HG03432 (cell line): Measurements from ENCODE around the gene ATP2B2.
"Not testable (repeated sequence)": the region's sequence is repeated elsewhere in the genome, so short reads cannot be mapped to it uniquely, and the experiment has no call there.

Source experiments
- ATAC-seq: cut with Tn5 transposase; IDR thresholded peaks from one replicate; pipeline ENCODE4 v1.9.1; 2021; ENCODE audit warnings: mild to moderate bottlenecking, moderate library complexity; ENCODE audit not compliant: unreplicated experiment

ATP2B2 gene

DNA sequence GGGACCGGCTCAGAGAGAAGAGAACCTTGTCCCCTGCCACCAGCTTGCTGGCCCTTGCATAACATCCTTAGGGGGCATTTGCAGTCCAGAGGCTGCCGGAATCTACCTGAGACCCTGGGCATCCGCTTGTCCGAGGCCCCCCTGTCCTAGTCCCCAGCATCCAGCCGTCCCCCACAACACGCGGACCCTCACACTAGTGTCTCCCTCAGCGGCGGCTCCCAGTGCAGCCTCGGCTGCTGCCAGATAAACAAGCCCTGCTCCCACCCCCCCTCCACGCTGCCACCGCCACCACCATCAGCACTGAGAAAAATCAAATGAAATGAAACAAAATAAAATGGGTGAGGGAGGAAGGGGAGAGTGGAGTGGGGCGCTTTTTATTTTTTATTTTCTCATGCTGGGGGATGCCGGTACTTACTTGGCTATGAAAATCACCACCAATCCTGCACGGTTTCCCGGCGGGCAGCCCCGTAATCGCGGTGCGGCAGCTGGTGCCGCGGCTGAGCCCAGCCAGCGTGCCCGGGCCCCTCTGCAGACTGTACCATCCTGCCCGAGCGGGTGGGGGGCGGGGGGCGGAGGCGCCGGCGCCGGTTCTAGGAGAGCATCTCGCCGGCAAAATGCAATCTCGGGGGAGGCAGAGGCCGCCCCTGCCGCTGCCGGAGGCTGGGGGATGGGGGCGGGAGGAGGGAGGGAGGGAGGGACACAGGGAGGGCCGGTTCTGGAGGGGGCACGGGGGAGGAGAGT, at the start of gene ATP2B2:
Gene ATP2B2, minus strand, starts transcription at position 537 of the 741 bp plus-strand sequence. CDS start 56,043 bp downstream, outside the sequence.
- no peak for ATAC-seq

DNA sequence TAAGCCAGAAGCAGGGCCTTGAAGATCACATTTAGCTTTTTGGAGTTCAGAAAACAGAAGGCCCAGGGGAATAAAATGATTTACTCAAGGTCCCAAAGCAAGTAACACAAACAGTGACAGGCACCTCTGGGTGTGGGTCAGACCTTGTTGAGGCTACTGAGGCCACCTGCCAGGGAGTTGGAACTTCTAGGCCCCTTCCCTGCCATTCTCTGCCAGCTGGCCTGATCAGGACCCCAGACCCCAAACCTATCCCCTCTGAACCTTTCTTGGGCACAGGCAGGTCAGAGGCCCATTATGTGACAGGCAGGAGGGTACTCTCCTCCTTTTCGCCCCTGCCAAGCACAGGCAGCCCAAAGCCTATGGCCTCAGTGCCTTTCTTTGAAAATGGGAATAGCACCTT, 49.4 kb upstream of the ATP2B2 start:
- ATAC-seq = no peak

DNA sequence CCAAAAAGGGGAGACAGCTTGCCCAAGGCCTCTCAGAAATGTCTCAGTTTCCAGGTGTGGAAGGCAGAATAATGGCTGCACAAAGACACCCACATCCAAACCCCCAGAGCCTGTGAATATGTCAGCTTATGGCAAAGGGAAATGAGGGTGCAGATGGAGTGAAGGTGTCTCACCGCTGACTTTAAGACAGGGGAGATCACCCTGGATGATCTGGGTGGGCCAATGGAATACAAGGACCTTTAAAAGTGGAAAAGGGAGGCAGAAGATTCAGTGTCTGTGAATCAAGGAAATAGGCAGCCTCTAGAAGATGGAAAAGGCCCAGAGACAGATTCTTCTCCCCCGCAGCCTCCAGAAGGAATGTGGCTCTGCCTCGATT, 48.8 kb upstream of the ATP2B2 start:
- no peak for ATAC-seq

DNA sequence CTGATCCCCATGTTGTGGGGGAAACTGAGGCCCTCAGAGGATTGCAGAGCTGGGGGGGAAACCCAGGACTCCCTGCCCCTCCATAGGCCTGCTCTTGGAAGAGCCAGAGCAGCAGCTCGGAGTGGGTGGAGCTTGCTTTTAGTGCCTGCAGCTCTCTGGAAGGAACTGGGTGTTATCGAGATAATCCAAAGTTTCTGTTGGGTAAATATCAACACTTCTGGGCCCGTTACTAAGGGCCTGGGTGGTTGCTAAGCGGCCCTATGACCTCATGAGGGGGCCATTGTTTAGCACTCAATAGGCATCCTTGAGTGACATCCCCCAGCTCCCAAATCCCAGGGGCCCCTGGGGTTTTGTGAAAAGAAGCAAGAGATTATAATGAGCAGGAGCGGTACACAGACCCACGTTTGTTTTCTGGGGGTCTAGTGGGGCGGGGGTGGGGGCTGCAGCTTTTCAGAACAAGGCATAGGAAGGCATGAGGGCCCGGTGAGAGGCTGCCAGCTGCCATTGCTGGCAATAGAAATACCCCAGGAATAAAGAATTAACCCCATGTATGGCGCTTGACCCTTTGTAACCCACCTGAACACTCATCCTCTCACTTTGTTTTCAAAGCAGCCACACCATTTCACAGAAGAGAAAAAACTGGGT, 48.3 kb upstream of the ATP2B2 start:
- ATAC-seq = no peak

DNA sequence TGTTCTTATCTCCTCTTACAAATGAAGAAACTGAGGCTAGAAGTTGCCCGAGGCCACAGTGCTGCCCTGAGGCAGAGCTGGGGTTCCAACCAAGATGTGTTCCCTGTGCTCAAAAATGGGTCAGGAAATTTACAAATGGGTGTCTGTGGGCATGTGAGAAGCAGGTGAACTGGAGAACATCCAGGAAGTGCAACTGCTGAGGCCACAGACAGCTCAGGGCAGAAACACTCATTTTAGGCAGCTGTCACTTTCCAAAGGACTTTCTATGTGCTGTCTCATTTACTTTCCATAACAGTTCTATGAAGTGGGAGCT, 47.2 kb upstream of the ATP2B2 start:
- no peak for ATAC-seq

DNA sequence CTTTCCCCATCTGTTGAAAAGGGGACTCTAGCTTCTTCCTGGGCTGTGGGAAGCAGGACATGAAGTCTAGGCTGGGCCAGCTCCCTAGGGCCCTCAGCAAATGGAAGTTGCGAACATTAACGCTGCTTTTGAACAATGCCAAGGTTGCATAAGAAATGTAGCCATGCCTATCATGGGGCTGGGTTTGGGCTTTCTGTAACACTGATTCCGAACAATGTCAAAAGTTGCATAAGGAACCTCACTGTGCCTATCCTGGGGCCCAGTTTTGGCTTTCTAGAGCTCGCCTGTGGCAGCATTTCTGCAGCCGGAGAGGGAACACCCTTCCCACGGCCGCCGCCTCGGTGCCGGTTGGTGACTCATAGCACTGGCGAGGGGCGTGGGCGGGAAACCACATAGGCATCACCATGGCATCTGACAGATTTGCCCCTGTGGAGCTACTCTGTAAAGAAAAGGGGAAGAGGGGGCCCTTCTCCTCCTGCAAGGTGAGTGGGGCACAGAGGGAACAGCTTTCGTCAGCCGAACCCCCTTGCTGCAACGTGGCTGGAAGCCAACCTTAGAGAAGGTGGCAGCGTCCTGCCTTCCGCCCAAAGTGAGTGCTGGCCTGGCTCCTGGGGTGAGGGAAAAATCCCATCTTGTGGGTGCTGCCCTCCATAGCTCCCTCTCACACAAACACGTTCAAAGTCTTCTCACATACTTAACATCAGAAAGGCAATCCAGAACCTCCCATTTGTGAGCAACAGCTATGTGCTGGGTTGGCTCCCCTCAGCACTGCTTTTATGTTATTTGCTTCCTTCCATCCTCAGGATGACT, 46.6 kb upstream of the ATP2B2 start:
- no peak for ATAC-seq

DNA sequence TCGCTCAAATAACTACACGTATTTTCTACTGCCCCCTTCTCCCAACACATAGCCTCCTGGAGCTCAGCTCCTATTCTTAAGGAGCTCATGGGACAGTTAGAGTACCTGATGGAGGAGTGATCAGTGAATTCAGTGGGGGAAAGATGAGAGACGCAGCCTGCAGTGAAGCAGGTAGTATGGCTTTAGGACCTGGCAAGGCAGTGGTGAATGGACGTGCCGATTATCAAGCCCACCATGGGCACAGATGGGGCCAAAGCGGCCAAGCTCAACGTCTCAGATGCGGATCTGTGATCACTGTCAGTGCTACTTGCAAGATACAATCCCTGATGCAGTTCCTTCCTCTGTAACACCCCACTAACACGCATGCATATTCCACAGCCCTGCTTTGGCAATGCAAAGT, 45.8 kb upstream of the ATP2B2 start:
- ATAC-seq = no peak

DNA sequence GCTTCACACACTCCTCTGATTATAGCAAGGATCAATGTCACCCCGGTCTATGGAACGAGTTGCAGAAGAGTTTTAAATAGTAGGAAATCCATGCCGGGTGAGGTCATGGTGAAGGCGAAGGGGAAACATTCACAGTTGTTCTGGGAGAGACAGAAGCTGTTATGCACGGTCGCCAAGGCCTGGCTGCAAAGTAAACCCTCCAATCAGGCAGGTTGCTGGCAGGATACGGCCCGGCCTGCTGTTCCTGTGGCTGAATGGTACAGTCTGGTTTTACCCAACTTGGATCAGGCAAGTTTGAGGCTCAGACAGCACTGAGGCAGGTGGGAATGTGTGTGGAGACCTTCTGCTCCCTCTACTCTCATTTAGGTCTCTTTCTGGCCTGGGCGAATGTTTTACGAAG, 45.3 kb upstream of the ATP2B2 start:
- no peak for ATAC-seq

DNA sequence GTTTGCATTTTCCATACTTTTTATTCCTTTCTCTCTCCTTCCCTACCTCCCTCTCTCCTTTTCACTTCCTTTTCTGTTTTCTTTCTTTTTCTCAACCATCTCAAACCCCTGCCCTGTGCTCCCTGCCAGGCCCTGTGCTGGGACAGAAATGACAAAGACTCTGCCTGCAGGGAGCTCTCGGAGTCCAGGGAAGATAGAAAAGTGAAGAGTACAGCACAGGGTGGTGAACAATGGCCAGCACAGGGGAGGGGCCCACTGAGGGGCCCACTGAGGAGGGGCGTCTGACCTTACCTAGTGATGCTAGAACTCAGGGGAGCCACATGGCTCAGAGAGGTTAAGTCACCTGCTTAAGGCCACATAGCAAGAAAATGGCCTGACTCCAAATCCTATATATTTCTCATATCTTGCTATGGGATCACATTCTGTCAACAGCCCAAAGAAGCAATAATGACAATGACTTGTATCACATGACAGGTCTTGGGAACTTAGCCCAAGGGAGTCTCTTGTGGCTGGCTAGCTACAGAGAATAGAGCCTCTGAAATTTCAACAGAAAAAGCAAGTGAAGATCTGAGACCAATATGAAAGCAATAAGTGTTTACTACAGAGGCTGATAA, 44.3 kb upstream of the ATP2B2 start:
- ATAC-seq = no peak

DNA sequence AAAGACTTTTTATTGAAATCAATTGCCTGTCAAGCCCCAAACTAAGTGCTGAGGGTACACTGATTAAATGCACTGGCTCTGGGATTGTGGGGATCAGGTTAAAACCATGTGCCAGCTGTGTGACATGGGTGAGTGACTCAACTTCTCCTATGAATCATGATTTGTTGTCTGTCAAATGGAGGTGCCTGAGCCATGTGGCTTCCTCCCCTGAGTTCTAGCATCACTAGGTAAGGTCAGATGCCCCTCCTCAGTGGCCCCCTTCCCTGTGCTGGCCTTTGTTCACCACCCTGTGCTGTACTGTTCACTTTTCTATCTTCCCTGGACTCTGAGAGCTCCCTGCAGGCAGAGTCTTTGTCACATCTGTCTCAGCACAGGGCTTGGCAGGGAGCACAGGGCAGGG, 43.6 kb upstream of the ATP2B2 start:
- no peak for ATAC-seq

DNA sequence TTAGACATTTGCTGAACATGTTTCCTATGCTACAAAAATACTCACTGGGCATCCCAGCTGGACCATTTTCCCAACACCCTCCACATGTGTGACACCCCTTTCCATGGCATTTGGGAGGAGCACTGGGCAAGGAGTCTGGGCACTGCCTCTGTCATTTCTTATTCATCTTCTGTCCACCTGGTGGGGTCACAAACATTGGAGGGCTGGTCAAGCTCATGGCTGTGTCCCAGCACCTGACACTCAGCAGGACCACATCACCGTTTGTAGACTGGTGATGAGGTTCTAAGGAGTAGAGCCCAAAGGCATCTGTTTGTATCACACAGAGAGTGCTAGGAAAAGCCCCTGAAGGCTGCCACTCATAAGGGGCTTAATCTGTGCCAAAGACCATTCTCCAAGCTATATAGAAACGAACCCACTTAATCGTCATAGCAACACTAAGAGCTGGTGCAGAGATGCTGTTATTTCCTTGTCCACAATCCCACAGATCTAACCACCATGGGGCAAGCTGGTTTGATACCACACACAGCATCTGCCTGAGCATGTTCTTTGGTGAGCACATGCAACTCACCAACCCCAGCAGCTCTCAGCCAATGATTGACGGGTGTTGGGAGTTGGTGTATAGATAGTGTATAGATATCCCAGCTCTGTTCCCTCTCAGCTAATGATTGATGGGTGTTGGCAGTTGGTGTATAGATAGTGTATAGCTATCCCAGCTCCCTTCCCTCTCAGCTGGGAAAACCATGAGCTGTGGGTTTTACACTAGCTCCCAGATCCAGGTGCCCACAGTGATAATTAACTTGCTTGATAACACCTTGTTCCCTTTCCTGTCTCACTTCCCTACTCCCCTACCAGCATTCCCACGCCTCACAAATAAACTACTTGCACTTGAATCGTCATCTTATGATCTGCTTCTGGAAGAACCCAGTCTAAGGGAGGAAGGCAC, 42.7 kb upstream of the ATP2B2 start:
- no peak for ATAC-seq

DNA sequence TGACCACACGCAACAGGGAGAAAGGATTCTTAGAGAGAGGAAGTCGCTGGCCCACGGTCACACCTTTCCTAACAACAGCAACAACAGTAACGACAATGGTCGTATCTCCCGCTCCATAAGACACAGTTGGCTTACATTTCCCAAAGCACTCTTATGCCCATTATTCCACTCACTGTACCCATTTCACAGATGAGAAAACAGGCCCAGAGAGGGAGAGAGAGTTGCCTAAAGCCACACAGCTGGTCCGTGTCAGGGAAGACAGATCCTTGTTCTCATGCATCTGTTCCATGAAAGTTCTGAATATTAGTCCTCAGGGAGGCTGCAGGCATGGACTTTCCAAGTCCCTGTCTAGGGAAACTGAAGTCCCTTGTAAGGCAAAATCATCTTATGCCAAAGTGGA, 42.0 kb upstream of the ATP2B2 start:
- ATAC-seq = no peak

DNA sequence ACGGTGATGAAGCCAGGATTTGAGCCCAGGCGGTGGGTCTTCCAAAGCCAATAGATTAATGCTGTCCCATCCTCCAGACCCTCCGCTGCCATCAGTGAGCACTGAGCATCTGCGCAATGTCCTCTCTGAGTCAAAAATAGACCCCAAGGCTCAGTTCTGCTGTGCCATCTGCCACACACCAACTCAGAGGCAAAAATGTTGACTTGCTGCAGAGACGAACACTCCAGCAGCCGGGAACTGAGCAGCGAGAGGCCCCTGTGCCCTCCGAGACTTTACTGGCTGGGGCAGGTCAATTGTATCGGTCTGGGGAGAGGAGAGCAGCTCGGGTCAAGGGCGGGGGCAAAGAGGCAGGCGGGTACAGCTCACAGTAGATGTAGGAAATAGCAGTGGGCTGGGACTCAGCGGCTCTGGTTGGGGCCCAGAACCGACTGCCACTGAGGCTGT, 41.5 kb upstream of the ATP2B2 start:
- no peak for ATAC-seq

DNA sequence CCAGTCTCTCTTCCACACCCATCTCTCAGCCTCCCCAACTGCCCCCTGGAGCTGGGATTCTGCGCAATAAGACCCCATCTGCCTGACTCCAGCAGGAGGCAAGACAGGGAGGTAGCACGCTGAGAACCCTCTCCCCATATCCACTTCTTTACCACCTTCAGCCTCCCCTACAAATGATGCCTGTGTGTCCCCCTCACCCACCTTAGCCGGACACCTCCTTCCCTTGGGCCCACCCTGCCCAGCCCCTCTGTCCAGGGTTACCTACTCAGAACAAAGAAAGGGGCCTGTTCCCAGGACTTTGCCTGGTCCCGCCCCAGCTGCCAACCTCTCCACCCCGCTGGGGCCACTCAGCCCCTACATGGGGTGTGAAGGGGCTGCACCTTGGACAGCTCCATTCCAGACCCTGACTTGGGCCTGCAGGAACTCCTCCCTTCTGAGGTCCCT, 40.8 kb upstream of the ATP2B2 start:
- no peak for ATAC-seq

DNA sequence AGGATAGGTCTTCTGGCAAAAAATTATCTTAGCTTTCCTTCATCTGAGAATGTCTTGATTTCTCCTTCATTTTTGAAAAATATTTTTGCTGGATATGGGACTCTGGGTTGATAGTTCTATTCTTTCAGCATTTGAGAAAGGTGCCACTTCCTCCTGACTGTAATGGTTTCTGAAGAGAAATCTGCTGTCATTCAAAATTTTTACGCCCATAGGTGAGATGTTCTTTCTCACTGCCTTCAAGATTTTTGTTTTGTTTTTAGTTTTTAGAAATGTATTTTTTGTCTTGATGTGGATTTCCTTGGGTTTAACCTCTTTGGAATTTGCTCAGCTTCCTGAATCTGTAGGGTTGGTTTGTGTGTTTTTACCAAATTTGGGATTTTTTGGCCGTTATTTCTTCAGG, 37.1 kb upstream of the ATP2B2 start:
- ATAC-seq = no peak

DNA sequence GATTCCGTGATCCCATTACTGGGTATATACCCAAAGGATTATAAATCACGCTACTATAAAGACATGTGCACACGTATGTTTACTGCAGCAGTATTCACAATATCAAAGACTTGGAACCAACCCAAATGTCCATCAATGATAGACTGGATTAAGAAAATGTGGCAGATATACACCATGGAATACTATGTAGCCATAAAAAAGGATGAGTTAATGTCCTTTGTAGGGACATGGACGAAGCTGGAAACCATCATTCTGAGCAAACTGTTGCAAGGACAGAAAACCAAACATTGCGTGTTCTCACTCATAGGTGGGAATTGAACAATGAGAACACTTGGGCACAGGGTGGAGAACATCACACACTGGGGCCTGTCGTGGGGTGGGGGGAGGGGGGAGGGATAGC, 35.0 kb upstream of the ATP2B2 start:
- ATAC-seq = not testable (repeated sequence)

DNA sequence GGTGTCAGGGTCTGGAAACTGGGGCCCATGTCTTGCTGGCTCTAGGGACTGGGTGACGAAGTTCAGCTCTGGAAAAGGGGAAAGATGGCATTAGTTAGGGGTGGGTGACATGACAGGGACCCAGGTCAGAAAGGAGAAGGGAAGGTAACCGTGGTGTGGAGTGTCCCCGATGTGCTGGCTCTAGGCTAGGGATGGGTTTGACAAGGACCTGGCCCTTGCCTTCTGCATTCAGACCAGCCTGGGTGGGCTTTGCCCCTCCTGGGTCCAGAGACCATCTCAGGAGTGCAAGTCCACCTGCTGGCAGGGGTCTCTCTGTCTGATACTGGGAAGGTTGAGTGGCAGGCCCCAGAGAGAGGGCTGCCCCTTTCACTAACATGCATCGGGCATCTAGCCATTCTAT, 28.7 kb upstream of the ATP2B2 start:
- ATAC-seq = no peak

DNA sequence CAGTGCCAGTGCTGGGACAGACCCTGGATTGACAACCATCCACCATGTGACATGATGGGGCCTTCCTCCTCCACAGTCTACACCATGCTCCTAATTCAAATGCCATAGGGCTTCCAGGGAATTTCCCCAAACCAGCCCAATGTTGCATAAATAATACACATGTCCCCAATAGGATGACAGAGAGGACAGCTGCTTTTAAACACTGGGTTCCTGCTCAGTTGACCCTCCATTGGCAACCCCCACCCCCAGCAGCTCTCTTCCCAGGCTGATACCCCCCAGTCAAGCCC, 28.3 kb upstream of the ATP2B2 start:
- ATAC-seq = no peak

DNA sequence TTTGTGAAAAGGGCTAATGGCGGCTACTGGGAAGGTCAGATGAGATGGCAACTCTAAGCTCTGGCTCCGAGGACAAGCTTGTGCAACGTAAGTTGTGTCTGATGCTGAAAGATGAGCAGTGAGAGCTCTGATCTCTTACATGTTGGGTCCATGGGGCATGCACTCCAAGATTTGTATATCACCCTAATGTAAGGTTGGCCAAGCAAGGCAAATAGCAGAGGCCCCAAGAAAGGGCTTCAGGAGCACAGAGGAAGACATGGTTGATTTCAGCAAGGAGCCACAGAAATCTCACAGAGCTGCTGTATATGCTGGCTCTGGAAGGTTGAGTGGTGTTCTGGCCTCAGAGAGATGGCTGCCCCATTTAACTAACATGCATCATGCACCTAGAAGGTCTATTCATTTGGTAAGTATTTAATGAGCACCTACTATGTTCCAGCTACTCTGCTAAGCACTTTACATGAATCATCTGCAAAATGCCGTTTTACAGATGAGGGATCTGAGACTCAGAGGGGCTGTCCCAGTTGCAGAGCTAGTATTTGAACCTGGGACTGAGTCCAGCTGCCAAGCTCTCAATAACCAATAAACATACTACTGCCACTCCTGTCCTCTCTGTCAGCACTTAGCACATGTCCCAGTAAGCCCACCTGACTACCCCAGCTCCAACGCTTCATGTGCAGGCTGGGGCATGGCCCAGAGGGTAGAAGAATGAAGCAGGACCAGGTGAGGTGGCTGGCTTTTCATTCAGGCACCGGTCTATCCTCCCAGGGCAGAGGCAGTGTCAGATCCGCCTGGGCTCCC, 27.8 kb upstream of the ATP2B2 start:
- no peak for ATAC-seq

DNA sequence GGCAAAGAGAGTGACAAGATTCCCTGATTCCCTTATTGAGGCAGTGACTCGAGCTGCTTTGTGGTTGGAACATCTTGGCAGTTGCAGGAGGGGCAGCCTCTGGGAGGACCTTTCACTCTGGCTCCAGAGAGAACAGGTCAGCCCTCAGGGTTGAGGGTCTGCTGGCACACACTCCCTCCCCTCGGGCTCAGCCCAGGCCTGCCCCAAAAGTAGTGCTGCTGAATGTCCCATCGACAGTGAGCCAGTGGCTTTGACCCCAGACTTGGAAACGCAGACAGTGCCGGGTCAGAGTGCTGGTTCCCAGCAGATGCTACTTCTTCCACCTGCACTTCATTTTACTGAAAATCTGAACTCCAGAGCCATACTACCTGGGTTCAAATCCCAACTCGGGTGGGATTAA, 25.6 kb upstream of the ATP2B2 start:
- ATAC-seq = no peak
